Keratinocyte (primary cell): ENCODE data around the gene GDPD2. TPM values are rescaled to one million over a fixed set of nuclear protein-coding genes. Genes with fewer than 3 reads are reported as not detected.

Experiments used
- DNase-seq: peaks from one replicate; pipeline ENCODE4 v3.0.0-alpha.2; 2011; ENCODE audit warnings: low read depth, missing footprints, low spot score
- FAIRE-seq: peaks from 2 replicates; lab custom pipeline; 2011; peaks lifted over from hg19 to GRCh38; lab: Jason Lieb, UNC
- H2AFZ ChIP-seq: 2 replicates; pipeline ENCODE4 v1.6.0; 2012; ENCODE audit warnings: low read length, control low read depth, inconsistent platforms; ENCODE audit not compliant: control insufficient read depth
- H3K27ac ChIP-seq: 2 replicates; pipeline ENCODE4 v1.5.1; 2011; ENCODE audit warnings: low read length; ENCODE audit not compliant: control insufficient read depth, insufficient read depth
- H3K27me3 ChIP-seq: 3 replicates; pipeline ENCODE4 v1.6.0; 2011; ENCODE audit warnings: low read length; ENCODE audit not compliant: control insufficient read depth, insufficient read depth; ENCODE audit errors: extremely low read depth
- H3K36me3 ChIP-seq, 2 experiments: 2 replicates in 1 of 2; 3 replicates in 1 of 2; pipeline ENCODE4 v1.5.1; 2011; ENCODE audit warnings: low read length in 2 of 2, mild to moderate bottlenecking in 1 of 2; ENCODE audit not compliant: control insufficient read depth in 2 of 2, insufficient read depth in 2 of 2; ENCODE audit errors: extremely low read depth in 1 of 2
- H3K4me1 ChIP-seq: 3 replicates; pipeline ENCODE4 v1.5.1; 2011; ENCODE audit warnings: low read length; ENCODE audit not compliant: control insufficient read depth, insufficient read depth; ENCODE audit errors: extremely low read depth
- H3K4me2 ChIP-seq: 3 replicates; pipeline ENCODE4 v1.6.0; 2011; ENCODE audit warnings: low read depth, low read length; ENCODE audit not compliant: control insufficient read depth, insufficient read depth; ENCODE audit errors: extremely low read depth
- H3K4me3 ChIP-seq, 3 experiments: fragments of 200-600 bp in 1 of 3; sonication (generic) in 1 of 3; 2 replicates in 2 of 3; 3 replicates in 1 of 3; pipeline ENCODE4 v1.5.1; 2011 to 2016; ENCODE audit warnings: low read length in 3 of 3, mild to moderate bottlenecking in 3 of 3, control low read depth in 2 of 3, inconsistent platforms in 1 of 3, low read depth in 1 of 3, mixed read lengths in 1 of 3, mixed run types in 1 of 3, moderate library complexity in 1 of 3; ENCODE audit not compliant: control insufficient read depth in 2 of 3, insufficient read depth in 2 of 3; ENCODE audit errors: extremely low read depth in 1 of 3
- H3K79me2 ChIP-seq: 2 replicates; pipeline ENCODE4 v1.6.0; 2012; ENCODE audit warnings: low read length; ENCODE audit not compliant: control insufficient read depth, insufficient read depth
- H3K9ac ChIP-seq: 3 replicates; pipeline ENCODE4 v1.6.0; 2011; ENCODE audit warnings: low read length; ENCODE audit not compliant: control insufficient read depth, insufficient read depth; ENCODE audit errors: extremely low read depth
- H3K9me1 ChIP-seq: 3 replicates; pipeline ENCODE4 v1.6.0; 2011; ENCODE audit warnings: low read length; ENCODE audit not compliant: control insufficient read depth, insufficient read depth; ENCODE audit errors: extremely low read depth
- H3K9me3 ChIP-seq: 2 replicates; pipeline ENCODE4 v1.5.1; 2012; ENCODE audit warnings: low read depth, low read length; ENCODE audit not compliant: control insufficient read depth
- H4K20me1 ChIP-seq: 3 replicates; pipeline ENCODE4 v1.6.0; 2011; ENCODE audit warnings: low read length; ENCODE audit not compliant: control insufficient read depth, insufficient read depth; ENCODE audit errors: extremely low read depth
- CTCF ChIP-seq, 3 experiments: IDR thresholded peaks in 1 of 3; conservative IDR thresholded peaks in 1 of 3; optimal IDR thresholded peaks in 1 of 3; 2 replicates in 2 of 3; 3 replicates in 1 of 3; pipeline versions ENCODE3 to v1.5.1; 2011; ENCODE audit warnings: low read length in 3 of 3, mild to moderate bottlenecking in 3 of 3, moderate library complexity in 2 of 3, control low read depth in 1 of 3, inconsistent platforms in 1 of 3; ENCODE audit not compliant: insufficient read depth in 2 of 3; ENCODE audit errors: extremely low read depth in 1 of 3
- EZH2 ChIP-seq: IDR thresholded peaks from one replicate; pipeline ENCODE4 v1.6.1; 2012; ENCODE audit warnings: inconsistent platforms, mild to moderate bottlenecking, low read length, moderate library complexity
- dilution Hi-C: fragments of 300-500 bp; cut with MboI; formaldehyde crosslinking; loops from one replicate; pipeline ENCODE4 v1.7.0; 2020; ENCODE audit warnings: low sequenced_read_pairs; ENCODE audit not compliant: extremely low pct_ligation_motif_present
- polyA plus RNA-seq, 5 experiments: library from polyadenylated mRNA; depleted of rRNA in 3 of 5; stranded (reverse) in 3 of 5; stranded (forward) in 1 of 5; unstranded in 1 of 5; fragments of >200 nt; gene quantifications; 1 replicate in 1 of 5; 2 replicates in 3 of 5; 3 replicates in 1 of 5; pipeline versions ENCODE4 v1.2.1 to v1.2.3, GENCODE V29; 2011 to 2012; ENCODE audit warnings: missing spikeins in 2 of 5, low read depth in 1 of 5, low replicate concordance in 1 of 5
- small RNA-seq, 3 experiments: library from RNA; depleted of rRNA; stranded (forward); fragments of <200 nt; gene quantifications; one replicate each; pipeline ENCODE3, GENCODE V24; 2012; ENCODE audit warnings: low read depth in 3 of 3, low replicate concordance in 1 of 3; ENCODE audit not compliant: insufficient read length in 3 of 3

GDPD2 gene
- polyA plus RNA-seq, 1 donor (not counting 4 experiments of a cell fraction or from before 2014, with no cell fraction given): 7.2 TPM

GRCh38 chrX:70481471-70482270 is 58.6 kb downstream of the GDPD2 start:
- dilution Hi-C loops: no loop called here
- no peak overlapping the region for H3K27ac ChIP-seq
- peaks cover 20% of the 10 kb centered on the region for H3K4me1 ChIP-seq
- TF ChIP-seq EZH2: no peak
- no peak for TF ChIP-seq CTCF (optimal IDR thresholded peaks at IDR 0.05 in 1 of 3, IDR thresholded peaks at IDR 0.05 in 1 of 3, conservative IDR thresholded peaks at IDR 0.05 in 1 of 3; ENCODE audit: extremely low read depth in 1 of 3, insufficient read depth in 2 of 3, low read length in 3 of 3)
- no peaks in the 10 kb centered on the region for H3K27me3 ChIP-seq
- H3K79me2 ChIP-seq: no peaks in the 10 kb centered on the region
- no peaks in the 10 kb centered on the region for H3K9me1 ChIP-seq
- FAIRE-seq (no peak), DNase-seq (no peak)
- H2AFZ ChIP-seq: no peak overlapping the region
- no peaks in the 10 kb centered on the region for H4K20me1 ChIP-seq
- H3K36me3 ChIP-seq: no peaks in the 10 kb centered on the region
- H3K4me2 ChIP-seq: no peak overlapping the region
- no peak overlapping the region for H3K4me3 ChIP-seq
- no peak overlapping the region for H3K9ac ChIP-seq
- H3K9me3 ChIP-seq: no peaks in the 10 kb centered on the region

GRCh38 chrX:70482300-70482699 is 59.2 kb downstream of the GDPD2 start:
- Histone ChIP-seq H3K9me3 (no peaks in the 10 kb centered on the region), H3K9ac (no peak overlapping the region), H3K9me1 (no peaks in the 10 kb centered on the region), H3K27ac (no peak overlapping the region), H3K36me3 (no peaks in the 10 kb centered on the region), H3K4me2 (no peak overlapping the region), H3K27me3 (no peaks in the 10 kb centered on the region), H3K4me1 (peaks cover 19% of the 10 kb centered on the region), H3K79me2 (no peaks in the 10 kb centered on the region), H4K20me1 (no peaks in the 10 kb centered on the region), H2AFZ (no peak overlapping the region), H3K4me3 (no peak overlapping the region)
- dilution Hi-C loops: no loop called here
- DNase-seq: no peak
- no peak for FAIRE-seq
- TF ChIP-seq EZH2 (no peak), CTCF (optimal IDR thresholded peaks at IDR 0.05 in 1 of 3, IDR thresholded peaks at IDR 0.05 in 1 of 3, conservative IDR thresholded peaks at IDR 0.05 in 1 of 3; ENCODE audit: extremely low read depth in 1 of 3, insufficient read depth in 2 of 3, low read length in 3 of 3) (no peak)

Small RNAs within 50 kb of the gene (small RNA-seq; reads per million reads assigned to genes)
- gene RNU4-81P: 0 reads per million in 3 experiments
- 0 to 1.0 (median 0.50) reads per million in 3 experiments for gene RNY4P23

Other genes starting within 250 kb of the GDPD2 start
- not detected in 3 replicates for gene DGAT2L6, start 245.8 kb upstream of the GDPD2 start, polyA plus RNA-seq
- gene AWAT1, start 188.7 kb upstream of the GDPD2 start, polyA plus RNA-seq: not detected in 3 replicates
- 0.06 to 0.09 TPM in 2 of 3 replicates, not detected in the other for gene P2RY4, start 163.1 kb upstream of the GDPD2 start, polyA plus RNA-seq
- not detected in 3 replicates for gene ARR3, start 155.0 kb upstream of the GDPD2 start, polyA plus RNA-seq
- gene RAB41, start 141.1 kb upstream of the GDPD2 start, polyA plus RNA-seq: not detected in 3 replicates
- 102 to 127 TPM (median 109 TPM) in 3 replicates for gene PDZD11, start 133.4 kb upstream of the GDPD2 start, polyA plus RNA-seq
- 1.1 to 7.1 TPM (median 6.6 TPM) in 3 replicates for gene KIF4A, start 133.2 kb upstream of the GDPD2 start, polyA plus RNA-seq
- 5.9 to 10.1 TPM (median 8.7 TPM) in 3 replicates for gene DLG3, start 21.5 kb downstream of the GDPD2 start, polyA plus RNA-seq